Measurements from ENCODE around the gene SH3BGR. TPM values are rescaled to one million over a fixed set of nuclear protein-coding genes. Genes with fewer than 3 reads are reported as not detected.
A peak's percentile ranks its signal among the peaks of the same experiment; 100 is the strongest.

SH3BGR gene
- total and polyA plus RNA-seq, 2 of the 8 experiments (the other 6 are each of a cell fraction or from before 2014, with no cell fraction given): 2.1 to 5.9 TPM

DNA sequence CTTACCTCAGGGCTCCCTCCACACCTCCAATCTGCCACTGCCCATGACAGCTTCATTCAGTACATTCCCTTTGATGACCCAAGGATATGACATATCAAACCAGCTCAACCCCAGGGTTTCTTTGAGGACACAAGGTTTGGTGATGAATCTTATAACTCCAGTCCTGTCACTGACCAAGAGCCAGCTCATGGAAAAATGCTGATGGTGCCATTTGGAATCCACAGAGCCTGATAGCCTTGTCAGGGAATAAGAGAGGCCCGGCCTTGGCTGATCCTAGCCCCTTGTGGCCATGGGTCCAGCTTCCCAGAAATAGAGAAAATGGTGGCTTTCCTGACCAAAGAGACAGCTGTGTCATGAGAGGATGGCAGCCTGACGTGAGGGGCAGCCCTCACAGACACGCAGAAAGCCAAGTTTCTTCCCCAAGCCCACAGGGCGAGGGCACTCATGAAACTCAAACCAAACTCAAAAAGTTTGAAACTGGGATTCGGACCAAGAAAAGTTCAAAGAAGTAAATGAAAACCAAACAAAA is 75.4 kb downstream of the SH3BGR start:
- Histone ChIP-seq H4K91ac (replicated peaks; ENCODE audit: insufficient read length, low read length) (peak overlapping the region; percentile 44), H2BK5ac (ENCODE audit: low read depth, low read length) (no peak overlapping the region), H3K4ac (replicated peaks; ENCODE audit: insufficient read length, low read depth, low read length) (peak overlapping the region; percentile 28), H3K14ac (ENCODE audit: insufficient read length) (no peak overlapping the region), H2AFZ (ENCODE audit: low read length) (no peak overlapping the region), H3K4me3 (ENCODE audit: extremely low read depth in 1 of 4, insufficient read depth in 2 of 4, low read depth in 3 of 4, low read length in 4 of 4) (no peak overlapping the region), H3K4me1 (replicated peaks in 1 of 4; ENCODE audit: control insufficient read depth in 3 of 4, insufficient read depth in 4 of 4, low read length in 3 of 4) (peaks cover 0 to 3% (median 0%) of the 10 kb centered on the region in 4 experiments; a peak in 1 of 7 replicates), H2BK20ac (ENCODE audit: low read length) (peak overlapping the region; percentile 96; the same call in 1 of the 2 replicates), H3K9me3 (ENCODE audit: insufficient read depth in 2 of 2, low read depth in 1 of 2, low read length in 1 of 2) (no peaks in the 10 kb centered on the region), H3K56ac (replicated peaks; ENCODE audit: insufficient read length, low read depth, low read length) (no peak overlapping the region), H3K4me2 (ENCODE audit: insufficient read depth in 1 of 2, low read depth in 2 of 2, low read length in 2 of 2) (no peak overlapping the region), H3K9ac (replicated peaks in 1 of 4; ENCODE audit: extremely low read depth in 1 of 4, low read depth in 3 of 4, low read length in 3 of 4) (no peak overlapping the region), H2BK15ac (ENCODE audit: low read length) (no peak overlapping the region), H3K23ac (ENCODE audit: insufficient read length) (no peak overlapping the region), H3K79me1 (ENCODE audit: low read depth, low read length) (no peaks in the 10 kb centered on the region), H2AK5ac (ENCODE audit: low read depth, low read length) (no peak overlapping the region), H4K5ac (ENCODE audit: insufficient read length, low read depth, low read length) (no peak overlapping the region), H3K23me2 (ENCODE audit: low read depth, low read length) (no peaks in the 10 kb centered on the region), H2BK120ac (replicated peaks; ENCODE audit: low read depth, low read length) (no peak overlapping the region), H4K8ac (ENCODE audit: extremely low read depth, insufficient read depth, low read length) (no peak overlapping the region), H3K36me3 (ENCODE audit: control insufficient read depth in 2 of 4, insufficient read depth in 4 of 4, low read length in 3 of 4) (no peaks in the 10 kb centered on the region), H3K79me2 (ENCODE audit: control insufficient read depth in 1 of 2, insufficient read depth in 2 of 2, low read length in 2 of 2) (no peaks in the 10 kb centered on the region), H3K18ac (ENCODE audit: extremely low read depth, low read length) (no peak overlapping the region; the same call in 1 of the 2 replicates), H4K20me1 (replicated peaks in 1 of 2; ENCODE audit: control insufficient read depth in 1 of 2, insufficient read depth in 2 of 2, low read length in 2 of 2) (no peaks in the 10 kb centered on the region), H3K27me3 (replicated peaks in 1 of 4; ENCODE audit: control insufficient read depth in 3 of 4, extremely low read depth in 1 of 4, insufficient read depth in 3 of 4, low read length in 3 of 4) (no peaks in the 10 kb centered on the region; a peak in 1 of 7 replicates), H3K27ac (ENCODE audit: low read depth, low read length) (no peak overlapping the region), H2BK12ac (ENCODE audit: low read depth, low read length) (peak overlapping the region; percentile 76; the same call in 1 of the 2 replicates)
- 91% methylated on average over 5 of the region's 5 CpGs; no CpG with 5 or more reads in 1 of the 2 experiments for WGBS, 2 experiments (ENCODE audit: extremely low coverage in 1 of 2, insufficient coverage in 1 of 2, insufficient read length in 1 of 2, insufficient replicate concordance in 2 of 2, low coverage in 1 of 2, low lambda C conversion rate in 2 of 2, missing lambda C conversion rate in 1 of 2)
- POLR2A ChIA-PET (ENCODE audit: partially characterized antibody): interaction anchor here (0.9 to 1.4 kb wide), 2 partner anchors 10 to 13 kb away, joined by 3 to 4 read pairs; no protein-coding TSS in a partner anchor
- CTCF ChIA-PET (ENCODE audit: partially characterized antibody): interaction anchor here (1.1 to 1.6 kb wide), 2 partner anchors 10 to 83 kb away, joined by 3 to 4 read pairs; no protein-coding TSS in a partner anchor
- DNase-seq (ENCODE audit: low read depth in 1 of 2, low spot score in 2 of 2): no peak
- FAIRE-seq: no peak
- no peak for TF ChIP-seq SP4 (IDR thresholded peaks at IDR 0.05; ENCODE audit: low read length)
- no peak for TF ChIP-seq CBX8 (IDR thresholded peaks at IDR 0.05; ENCODE audit: borderline replicate concordance, low read depth, low read length)
- no peak for TF ChIP-seq POU5F1 (IDR thresholded peaks at IDR 0.05; ENCODE audit: low read depth, low read length)
